NK-92 (cell line): Measurements from ENCODE around the gene EPHB4.
"Not testable (repeated sequence)": the region's sequence is repeated elsewhere in the genome, so short reads cannot be mapped to it uniquely, and the experiment has no call there.

Experiments
- DNase-seq: peaks from one replicate; lab custom pipeline; 2025; ENCODE audit not compliant: unreplicated experiment; lab: John Stamatoyannopoulos, UW

Gene EPHB4

GRCh38 chr7:100822236-100823139 lies 4.8 kb downstream of the EPHB4 start:
- DNase-seq: no peak

GRCh38 chr7:100819586-100819985 lies 7.7 kb downstream of the EPHB4 start:
- no peak for DNase-seq

- DNase-seq: no peak
Observed at GRCh38 chr7:100818825-100819224, 8.5 kb downstream of the EPHB4 start.

- no peak for DNase-seq
Observed at GRCh38 chr7:100818366-100818765, 9.0 kb downstream of the EPHB4 start.

GRCh38 chr7:100817097-100817496 lies 10.2 kb downstream of the EPHB4 start:
- no peak for DNase-seq

GRCh38 chr7:100816515-100816914 lies 10.8 kb downstream of the EPHB4 start:
- DNase-seq: not testable (repeated sequence)

- no peak for DNase-seq
Observed at GRCh38 chr7:100812729-100813128, 14.6 kb downstream of the EPHB4 start.

GRCh38 chr7:100811480-100811879 lies 15.8 kb downstream of the EPHB4 start:
- DNase-seq: no peak

- DNase-seq: no peak
Observed at GRCh38 chr7:100808354-100808875, 18.9 kb downstream of the EPHB4 start.

- not testable (repeated sequence) for DNase-seq
Observed at GRCh38 chr7:100806883-100807282, 20.4 kb downstream of the EPHB4 start.

- DNase-seq: no peak
Observed at GRCh38 chr7:100806276-100806675, 21.0 kb downstream of the EPHB4 start.

GRCh38 chr7:100804681-100805431 lies 22.5 kb downstream of the EPHB4 start:
- no peak for DNase-seq

GRCh38 chr7:100803398-100804161 lies 23.7 kb downstream of the EPHB4 start:
- no peak for DNase-seq

GRCh38 chr7:100802951-100803350 lies 24.4 kb downstream of the EPHB4 start:
- DNase-seq: no peak

- DNase-seq: no peak
Observed at GRCh38 chr7:100801833-100802568, 25.3 kb downstream of the EPHB4 start.

- DNase-seq: no peak
Observed at GRCh38 chr7:100799037-100799896, 28.1 kb downstream of the EPHB4 start.

- no peak for DNase-seq
Observed at GRCh38 chr7:100794741-100795140, 32.6 kb downstream of the EPHB4 start.

GRCh38 chr7:100793806-100794660 lies 33.3 kb downstream of the EPHB4 start:
- DNase-seq: no peak
